Endodermal cell (in vitro differentiated cells): ENCODE results near the gene RABGAP1L. TPM values are rescaled to one million over a fixed set of nuclear protein-coding genes. Genes with fewer than 3 reads are reported as not detected.

Source experiments
- DNase-seq: peaks from one replicate; pipeline ENCODE4 v3.0.0-alpha.2; 2017
- H3K27ac ChIP-seq: 2 replicates; pipeline ENCODE4 v1.5.1; 2013; ENCODE audit warnings: mild to moderate bottlenecking, low read depth, low read length, moderate library complexity
- H3K27me3 ChIP-seq: 2 replicates; pipeline ENCODE4 v1.6.1; 2013; ENCODE audit warnings: mild to moderate bottlenecking, low read length, moderate library complexity; ENCODE audit not compliant: insufficient read depth, control insufficient read depth, poor library complexity, severe bottlenecking
- H3K36me3 ChIP-seq: 2 replicates; pipeline ENCODE4 v1.7.0; 2013; ENCODE audit warnings: mild to moderate bottlenecking, low read length, moderate library complexity; ENCODE audit not compliant: control insufficient read depth, insufficient read depth
- H3K4me1 ChIP-seq: one replicate; pipeline ENCODE4 v1.7.0; 2013; ENCODE audit warnings: low read length; ENCODE audit not compliant: control insufficient read depth, insufficient read depth
- H3K4me3 ChIP-seq: 2 replicates; pipeline ENCODE4 v1.5.1; 2013; ENCODE audit warnings: mild to moderate bottlenecking, low read length, moderate library complexity
- H3K9ac ChIP-seq: 2 replicates; pipeline ENCODE4 v1.6.1; 2013; ENCODE audit warnings: mild to moderate bottlenecking, low read length, moderate library complexity; ENCODE audit not compliant: poor library complexity, severe bottlenecking; ENCODE audit errors: extremely low read depth
- H3K9me3 ChIP-seq: 2 replicates; pipeline ENCODE4 v1.6.1; 2013; ENCODE audit warnings: mild to moderate bottlenecking, low read length, moderate library complexity; ENCODE audit not compliant: control insufficient read depth
- H3K27ac Mint-ChIP-seq: 2 replicates; pipeline ENCODE4 v1.8.0; 2020; ENCODE audit warnings: mixed read lengths
- H3K27me3 Mint-ChIP-seq: 2 replicates; pipeline ENCODE4 v1.8.0; 2021; ENCODE audit warnings: mild to moderate bottlenecking, mixed read lengths; ENCODE audit not compliant: insufficient read depth
- H3K36me3 Mint-ChIP-seq: 2 replicates; pipeline ENCODE4 v1.8.0; 2020; ENCODE audit warnings: low read depth, mixed read lengths
- H3K4me1 Mint-ChIP-seq: 2 replicates; pipeline ENCODE4 v1.8.0; 2020; ENCODE audit warnings: mixed read lengths
- H3K4me3 Mint-ChIP-seq: 2 replicates; pipeline ENCODE4 v1.8.0; 2020; ENCODE audit warnings: mild to moderate bottlenecking, moderate library complexity, mixed read lengths
- H3K9me3 Mint-ChIP-seq: 2 replicates; pipeline ENCODE4 v1.8.0; 2020; ENCODE audit warnings: mild to moderate bottlenecking, mixed read lengths
- WGBS, 2 experiments: methylation state at CpG; one replicate each; pipeline versions ENCODE4 v1.1.5 to v1.1.7; 2013; ENCODE audit warnings: missing lambda C conversion rate in 2 of 2, mixed read lengths in 1 of 2; ENCODE audit not compliant: insufficient coverage in 1 of 2, insufficient read length in 1 of 2; 5-methylcytosine and 5-hydroxymethylcytosine counted together
- total RNA-seq, 2 donors: library from RNA; stranded (reverse); fragmentation: NEBNext Ultra II Directional in 1 of 2; extraction: Animal tissue kit (Norgen Biotek cat#: 25700) in 1 of 2; gene quantifications; 2 replicates in 1 of 2; 3 replicates in 1 of 2; pipeline ENCODE4 v1.2.1, GENCODE V29; 2021
- TF ChIP-seq, protein P1 (sequence below): fragments of 200-600 bp; sonication (generic); conservative IDR thresholded peaks from 2 replicates; pipeline ENCODE4 v1.5.0; 2021; ENCODE audit warnings: antibody characterized with exemption, mild to moderate bottlenecking

Gene RABGAP1L
- total RNA-seq, 2 donors from 2014 or later = 32.5 to 36.9 TPM

DNA sequence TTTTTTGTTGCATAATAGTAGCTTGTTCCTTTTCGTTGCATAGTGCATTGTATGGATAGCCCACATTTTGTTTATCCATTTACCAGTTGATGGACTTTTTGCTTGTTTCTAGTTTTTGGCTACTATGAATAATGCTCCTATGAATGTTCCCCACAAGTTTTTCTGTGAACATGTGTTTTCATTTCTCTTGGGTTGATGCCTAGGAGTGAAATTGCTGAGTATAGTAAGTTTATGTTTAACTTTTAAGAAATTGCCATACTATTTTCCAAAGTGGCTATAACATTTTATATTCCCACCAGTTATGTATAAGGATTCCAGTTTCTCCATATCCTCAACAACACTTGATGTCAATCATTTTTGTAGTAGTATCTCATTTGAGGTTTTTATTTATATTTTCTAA lies 755.7 kb downstream of the RABGAP1L start:
- Histone ChIP-seq H3K4me1 (no peaks in the 10 kb centered on the region), H3K27me3 (no peaks in the 10 kb centered on the region), H3K9ac (no peak overlapping the region), H3K36me3 (no peaks in the 10 kb centered on the region), H3K9me3 (peaks cover 5% of the 10 kb centered on the region), H3K27ac (no peak overlapping the region), H3K4me3 (no peak overlapping the region)
- Mint-ChIP-seq H3K27ac (no peak overlapping the region), H3K9me3 (peaks cover 2% of the 10 kb centered on the region), H3K36me3 (peaks cover 3% of the 10 kb centered on the region), H3K4me3 (no peak overlapping the region), H3K4me1 (no peaks in the 10 kb centered on the region), H3K27me3 (no peaks in the 10 kb centered on the region)
- WGBS, 2 experiments = 50% methylated on average over 1 of the region's 1 CpG; no CpG with 5 or more reads in 1 of the 2 experiments
- no peak for DNase-seq
- TF ChIP-seq, protein P1, sequence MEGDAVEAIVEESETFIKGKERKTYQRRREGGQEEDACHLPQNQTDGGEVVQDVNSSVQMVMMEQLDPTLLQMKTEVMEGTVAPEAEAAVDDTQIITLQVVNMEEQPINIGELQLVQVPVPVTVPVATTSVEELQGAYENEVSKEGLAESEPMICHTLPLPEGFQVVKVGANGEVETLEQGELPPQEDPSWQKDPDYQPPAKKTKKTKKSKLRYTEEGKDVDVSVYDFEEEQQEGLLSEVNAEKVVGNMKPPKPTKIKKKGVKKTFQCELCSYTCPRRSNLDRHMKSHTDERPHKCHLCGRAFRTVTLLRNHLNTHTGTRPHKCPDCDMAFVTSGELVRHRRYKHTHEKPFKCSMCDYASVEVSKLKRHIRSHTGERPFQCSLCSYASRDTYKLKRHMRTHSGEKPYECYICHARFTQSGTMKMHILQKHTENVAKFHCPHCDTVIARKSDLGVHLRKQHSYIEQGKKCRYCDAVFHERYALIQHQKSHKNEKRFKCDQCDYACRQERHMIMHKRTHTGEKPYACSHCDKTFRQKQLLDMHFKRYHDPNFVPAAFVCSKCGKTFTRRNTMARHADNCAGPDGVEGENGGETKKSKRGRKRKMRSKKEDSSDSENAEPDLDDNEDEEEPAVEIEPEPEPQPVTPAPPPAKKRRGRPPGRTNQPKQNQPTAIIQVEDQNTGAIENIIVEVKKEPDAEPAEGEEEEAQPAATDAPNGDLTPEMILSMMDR = no peak

DNA sequence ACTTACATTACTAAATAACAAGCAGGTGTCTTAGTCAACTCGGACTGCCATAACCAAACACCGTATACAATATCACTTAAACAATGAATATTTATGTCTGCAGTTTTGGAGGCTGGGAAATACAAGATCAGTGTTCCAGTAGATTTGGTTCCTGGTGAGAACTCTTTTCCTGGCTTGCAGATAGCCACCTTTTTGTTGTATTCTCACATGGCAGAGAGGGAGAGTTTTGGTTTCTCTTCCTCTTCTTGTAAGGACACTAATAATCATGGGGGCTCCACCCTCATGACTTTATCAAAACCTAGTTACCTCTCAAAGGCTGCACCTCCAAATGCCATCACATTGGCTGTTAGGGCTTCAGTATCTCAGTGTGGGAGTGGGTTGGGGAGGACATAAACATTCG lies 757.5 kb downstream of the RABGAP1L start:
- Histone ChIP-seq H3K27ac (no peak overlapping the region), H3K27me3 (no peaks in the 10 kb centered on the region), H3K4me3 (no peak overlapping the region), H3K9me3 (peaks cover 13% of the 10 kb centered on the region), H3K4me1 (no peaks in the 10 kb centered on the region), H3K9ac (no peak overlapping the region), H3K36me3 (no peaks in the 10 kb centered on the region)
- Mint-ChIP-seq H3K4me1 (no peaks in the 10 kb centered on the region), H3K27me3 (no peaks in the 10 kb centered on the region), H3K27ac (no peak overlapping the region), H3K36me3 (peaks cover 11% of the 10 kb centered on the region), H3K4me3 (no peak overlapping the region), H3K9me3 (peaks cover 5% of the 10 kb centered on the region)
- TF ChIP-seq, protein P1 = no peak
- WGBS, 2 experiments = 86% methylated on average over 2 of the region's 3 CpGs; no CpG with 5 or more reads in 1 of the 2 experiments
- DNase-seq = no peak

DNA sequence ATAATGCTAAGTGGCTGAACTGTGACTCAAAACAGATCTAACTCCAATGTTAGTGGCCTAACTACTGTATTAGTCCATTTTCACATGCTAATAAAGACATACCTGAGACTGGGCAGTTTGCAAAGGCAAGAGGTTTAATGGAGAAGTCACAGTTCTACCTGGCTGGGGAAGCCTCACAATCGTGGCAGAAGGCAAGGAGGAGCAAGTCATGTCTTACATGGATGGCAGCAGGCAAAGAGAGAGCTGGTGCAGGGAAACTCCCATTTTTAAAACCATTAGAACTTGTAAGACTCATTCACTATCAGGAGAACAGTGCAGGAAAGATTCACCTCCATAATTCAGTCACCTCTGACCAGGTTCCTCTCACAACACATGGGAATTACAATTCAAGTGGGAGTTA lies 760.8 kb downstream of the RABGAP1L start:
- H3K9ac ChIP-seq = no peak overlapping the region
- DNase-seq = no peak

More for the DNA sequence above, 760.8 kb downstream of the RABGAP1L start:
- 89% methylated on average over 1 of the region's 1 CpG; no CpG with 5 or more reads in 1 of the 2 experiments for WGBS, 2 experiments
- H3K4me1 Mint-ChIP-seq = no peaks in the 10 kb centered on the region
- Histone ChIP-seq H3K27ac (no peak overlapping the region), H3K4me1 (no peaks in the 10 kb centered on the region), H3K27me3 (no peaks in the 10 kb centered on the region), H3K4me3 (no peak overlapping the region), H3K9me3 (peaks cover 13% of the 10 kb centered on the region), H3K36me3 (no peaks in the 10 kb centered on the region)
- no peaks in the 10 kb centered on the region for H3K27me3 Mint-ChIP-seq
- H3K4me3 Mint-ChIP-seq = no peak overlapping the region
- H3K9me3 Mint-ChIP-seq = peaks cover 6% of the 10 kb centered on the region
- TF ChIP-seq, protein P1 = no peak
- H3K27ac Mint-ChIP-seq = no peak overlapping the region
- H3K36me3 Mint-ChIP-seq = peaks cover 12% of the 10 kb centered on the region
